Fibroblast of lung (primary cell): ENCODE data around the gene OSBP2.

Experiments used
- CTCF ChIP-seq, 2 donors: IDR thresholded peaks in 1 of 2; conservative IDR thresholded peaks in 1 of 2; 1 replicate in 1 of 2; 2 replicates in 1 of 2; pipeline ENCODE4 v1.5.1; 2011 to 2012; ENCODE audit warnings: low read length in 2 of 2, control low read depth in 1 of 2, inconsistent platforms in 1 of 2, low read depth in 1 of 2, mild to moderate bottlenecking in 1 of 2
- EZH2 ChIP-seq: IDR thresholded peaks from 2 replicates; pipeline ENCODE4 v1.5.1; 2012; ENCODE audit warnings: low read length, control low read depth, mild to moderate bottlenecking; ENCODE audit errors: missing control alignments

GRCh38 chr22:30774566-30774965 lies 79.9 kb downstream of the OSBP2 start:
- no peak for TF ChIP-seq CTCF (conservative IDR thresholded peaks at IDR 0.05 in 1 of 2, IDR thresholded peaks at IDR 0.05 in 1 of 2; ENCODE audit: low read depth in 1 of 2, low read length in 2 of 2)
- no peak for TF ChIP-seq EZH2
